BLaER1 treated with 17β-estradiol and CSF1 and Interleukin-3, amounts not matched to agents 10 nM and 100 nM (cell line): ENCODE results near the gene LMNTD2.
A peak's percentile ranks its signal among the peaks of the same experiment; 100 is the strongest.

Source experiments
- H3K27ac ChIP-seq, 11 experiments: shearing (Covaris generic); formaldehyde crosslinking; 2 replicates each; pipeline ENCODE4 v1.8.1; 2022
- H3K27me3 ChIP-seq, 11 experiments: shearing (Covaris generic); formaldehyde crosslinking; 2 replicates each; pipeline ENCODE4 v1.8.1; 2022
- H3K36me3 ChIP-seq, 11 experiments: shearing (Covaris generic); formaldehyde crosslinking; 2 replicates each; pipeline ENCODE4 v1.8.1; 2022
- H3K4me1 ChIP-seq, 10 experiments: shearing (Covaris generic); formaldehyde crosslinking; 2 replicates each; pipeline ENCODE4 v1.8.1; 2022
- H3K4me2 ChIP-seq, 11 experiments: shearing (Covaris generic); formaldehyde crosslinking; 2 replicates each; pipeline ENCODE4 v1.8.1; 2022
- H3K4me3 ChIP-seq, 10 experiments: shearing (Covaris generic); formaldehyde crosslinking; 2 replicates each; pipeline ENCODE4 v1.8.1; 2022
- H3K9ac ChIP-seq, 11 experiments: shearing (Covaris generic); formaldehyde crosslinking; 2 replicates each; pipeline ENCODE4 v1.8.1; 2022
- H3K9me3 ChIP-seq, 11 experiments: shearing (Covaris generic); formaldehyde crosslinking; replicated peaks in 1 of 11; 2 replicates each; pipeline ENCODE4 v1.8.1; 2022
- H4K20me1 ChIP-seq, 11 experiments: shearing (Covaris generic); formaldehyde crosslinking; 2 replicates each; pipeline ENCODE4 v1.8.1; 2022
- Cebpa-rat ChIP-seq, 11 experiments: shearing (Covaris generic); IDR thresholded peaks; 2 replicates each; pipeline ENCODE4 v1.8.1; 2022

Gene LMNTD2

DNA sequence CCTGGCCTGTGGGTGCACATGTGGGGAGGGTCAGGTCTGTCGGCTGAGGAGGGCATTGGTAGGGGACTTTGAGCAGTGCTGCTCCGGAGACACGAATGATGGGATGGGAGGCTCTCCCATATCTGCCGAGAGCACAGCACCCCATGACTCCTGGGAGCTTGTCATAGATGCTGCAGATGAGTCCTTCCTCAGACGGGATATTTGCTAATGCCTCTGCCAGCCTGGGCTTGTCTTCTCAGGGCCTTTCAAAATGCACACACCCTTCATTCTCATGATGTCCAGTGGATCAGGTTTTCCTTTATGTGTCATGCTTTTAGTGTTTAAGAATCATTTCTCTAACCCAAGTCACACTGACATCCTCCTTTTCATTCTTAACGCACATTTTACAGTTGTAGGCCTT lies 45.4 kb downstream of the LMNTD2 start:
- Histone ChIP-seq H3K4me1 (peaks cover 16 to 37% (median 22%) of the 10 kb centered on the region in 10 experiments), H3K4me3 (no peak overlapping the region), H3K9me3 (peaks cover 12 to 17% (median 16%) of the 10 kb centered on the region in 11 experiments; a peak in 21 of 22 replicates), H3K27ac (no peak overlapping the region), H4K20me1 (peaks cover 0 to 5% (median 0%) of the 10 kb centered on the region in 11 experiments; a peak in 2 of 22 replicates), H3K4me2 (no peak overlapping the region), H3K9ac (no peak overlapping the region), H3K36me3 (peaks cover 7 to 42% (median 11%) of the 10 kb centered on the region in 11 experiments; a peak in 19 of 22 replicates), H3K27me3 (no peaks in the 10 kb centered on the region)
- no peak for TF ChIP-seq Cebpa-rat (IDR thresholded peaks at IDR 0.05)

DNA sequence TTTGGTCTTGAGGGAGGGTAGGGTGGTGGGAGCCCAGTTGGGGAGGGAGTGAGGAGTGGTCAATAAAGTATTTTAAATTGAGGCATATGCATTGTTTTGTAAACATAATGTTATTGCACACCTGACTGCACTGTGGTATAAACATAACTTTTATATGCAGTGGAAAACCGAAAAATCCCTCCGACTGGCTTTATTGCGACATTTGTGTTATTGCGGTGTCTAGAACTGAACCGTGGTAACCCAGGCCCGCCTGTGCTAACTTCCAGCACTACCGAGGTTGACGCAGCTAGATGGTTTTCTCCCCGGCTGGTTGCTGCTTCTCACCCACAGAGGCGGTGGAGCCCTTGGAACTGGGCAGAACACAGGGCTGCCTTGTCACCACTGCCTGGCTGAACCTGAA lies 45.9 kb downstream of the LMNTD2 start:
- H3K9me3 ChIP-seq, result peaks cover 12 to 17% (median 16%) of the 10 kb centered on the region in 11 experiments; a peak in 21 of 22 replicates
- H3K36me3 ChIP-seq, result peaks cover 11 to 48% (median 17%) of the 10 kb centered on the region in 11 experiments; a peak in 19 of 22 replicates
- H3K27ac ChIP-seq, result no peak overlapping the region
- no peaks in the 10 kb centered on the region for H3K27me3 ChIP-seq
- no peak overlapping the region for H3K9ac ChIP-seq
- TF ChIP-seq Cebpa-rat (IDR thresholded peaks at IDR 0.05), result peak in 4 of 11 experiments; percentile 9 to 58 (median 34); a peak in 3 of 22 replicates
- H3K4me2 ChIP-seq, result no peak overlapping the region
- H3K4me3 ChIP-seq, result no peak overlapping the region
- peaks cover 0 to 5% (median 0%) of the 10 kb centered on the region in 11 experiments; a peak in 2 of 22 replicates for H4K20me1 ChIP-seq
- peaks cover 16 to 37% (median 22%) of the 10 kb centered on the region in 10 experiments for H3K4me1 ChIP-seq

DNA sequence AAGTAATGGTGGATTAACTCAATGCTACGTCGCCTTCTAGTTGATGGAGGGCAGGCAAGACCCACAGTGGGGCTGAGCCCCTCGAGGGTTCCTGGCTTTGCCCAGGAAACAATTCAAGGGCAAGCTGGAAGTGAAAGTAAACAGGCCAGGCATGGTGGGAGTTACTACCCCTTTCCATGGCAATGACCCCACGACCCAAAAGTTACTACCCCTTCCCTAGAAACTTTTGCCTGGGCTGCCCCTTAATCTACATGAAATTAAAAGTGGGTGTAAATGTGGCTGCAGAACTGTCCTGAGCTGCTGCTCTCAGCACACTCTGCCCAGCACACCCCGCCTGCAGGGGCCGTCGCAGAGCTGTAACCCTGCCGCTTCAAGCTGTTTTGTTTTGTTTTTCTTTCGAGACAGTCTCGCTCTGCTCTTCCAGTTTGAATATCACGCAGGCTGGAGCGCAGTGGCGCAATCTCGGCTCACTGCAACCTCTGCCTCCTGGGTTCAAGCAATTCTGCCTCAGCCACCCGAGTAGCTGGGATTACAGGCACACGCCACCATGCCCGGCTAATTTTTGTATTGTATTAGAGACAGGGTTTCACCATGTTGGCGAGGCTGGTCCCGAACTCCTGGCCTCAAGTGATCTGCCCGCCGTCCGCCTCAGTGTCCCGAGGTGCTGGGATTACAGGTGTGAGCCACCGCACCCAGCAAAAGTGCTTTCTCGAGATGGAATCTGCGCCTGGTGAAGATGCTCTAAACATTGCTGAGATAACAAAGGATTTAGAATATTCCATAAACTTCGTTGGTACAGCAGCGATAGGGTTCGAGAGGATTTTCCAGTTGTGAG lies 47.6 kb downstream of the LMNTD2 start:
- no peak for TF ChIP-seq Cebpa-rat (IDR thresholded peaks at IDR 0.05)
- Histone ChIP-seq H3K4me3 (no peak overlapping the region), H3K9me3 (peaks cover 12 to 17% (median 16%) of the 10 kb centered on the region in 11 experiments; a peak in 21 of 22 replicates), H4K20me1 (peaks cover 0 to 10% (median 0%) of the 10 kb centered on the region in 11 experiments; a peak in 4 of 22 replicates), H3K4me2 (peak overlapping the region in 6 of 11 experiments; percentile 5 to 68 (median 58); a peak in 10 of 22 replicates), H3K27me3 (no peaks in the 10 kb centered on the region), H3K9ac (peak overlapping the region in 5 of 11 experiments; percentile 12 to 38 (median 21); a peak in 3 of 22 replicates), H3K4me1 (peaks cover 16 to 34% (median 23%) of the 10 kb centered on the region in 10 experiments), H3K27ac (no peak overlapping the region), H3K36me3 (peaks cover 11 to 57% (median 24%) of the 10 kb centered on the region in 11 experiments; a peak in 20 of 22 replicates)

DNA sequence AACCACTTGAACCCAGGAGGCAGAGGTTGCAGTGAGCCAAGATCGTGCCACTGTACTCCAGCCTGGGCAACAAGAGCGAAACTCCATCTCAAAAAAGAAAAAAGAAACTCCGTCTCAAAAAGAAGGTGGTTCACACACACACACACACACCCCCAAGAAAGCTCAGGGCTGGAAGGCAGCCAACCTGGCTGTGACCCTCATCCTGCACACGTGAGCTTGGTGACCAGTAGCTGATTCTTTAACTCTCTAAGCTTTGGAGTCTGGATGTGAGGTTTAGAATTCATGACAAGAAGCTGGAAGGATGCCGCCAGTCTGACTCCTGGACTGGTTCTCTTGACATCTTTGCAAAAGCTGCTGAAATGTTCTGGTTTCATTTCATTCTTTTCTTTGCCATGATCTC lies 51.6 kb downstream of the LMNTD2 start:
- Histone ChIP-seq H3K36me3 (peaks cover 5 to 34% (median 27%) of the 10 kb centered on the region in 11 experiments; a peak in 21 of 22 replicates), H3K4me2 (no peak overlapping the region), H3K9ac (no peak overlapping the region), H3K27ac (no peak overlapping the region), H3K27me3 (peaks cover 0 to 23% (median 21%) of the 10 kb centered on the region in 11 experiments; a peak in 21 of 22 replicates), H3K9me3 (no peaks in the 10 kb centered on the region), H3K4me1 (peaks cover 44 to 58% (median 51%) of the 10 kb centered on the region in 10 experiments), H3K4me3 (no peak overlapping the region), H4K20me1 (peaks cover 0 to 31% (median 15%) of the 10 kb centered on the region in 11 experiments; a peak in 17 of 22 replicates)
- no peak for TF ChIP-seq Cebpa-rat (IDR thresholded peaks at IDR 0.05)

DNA sequence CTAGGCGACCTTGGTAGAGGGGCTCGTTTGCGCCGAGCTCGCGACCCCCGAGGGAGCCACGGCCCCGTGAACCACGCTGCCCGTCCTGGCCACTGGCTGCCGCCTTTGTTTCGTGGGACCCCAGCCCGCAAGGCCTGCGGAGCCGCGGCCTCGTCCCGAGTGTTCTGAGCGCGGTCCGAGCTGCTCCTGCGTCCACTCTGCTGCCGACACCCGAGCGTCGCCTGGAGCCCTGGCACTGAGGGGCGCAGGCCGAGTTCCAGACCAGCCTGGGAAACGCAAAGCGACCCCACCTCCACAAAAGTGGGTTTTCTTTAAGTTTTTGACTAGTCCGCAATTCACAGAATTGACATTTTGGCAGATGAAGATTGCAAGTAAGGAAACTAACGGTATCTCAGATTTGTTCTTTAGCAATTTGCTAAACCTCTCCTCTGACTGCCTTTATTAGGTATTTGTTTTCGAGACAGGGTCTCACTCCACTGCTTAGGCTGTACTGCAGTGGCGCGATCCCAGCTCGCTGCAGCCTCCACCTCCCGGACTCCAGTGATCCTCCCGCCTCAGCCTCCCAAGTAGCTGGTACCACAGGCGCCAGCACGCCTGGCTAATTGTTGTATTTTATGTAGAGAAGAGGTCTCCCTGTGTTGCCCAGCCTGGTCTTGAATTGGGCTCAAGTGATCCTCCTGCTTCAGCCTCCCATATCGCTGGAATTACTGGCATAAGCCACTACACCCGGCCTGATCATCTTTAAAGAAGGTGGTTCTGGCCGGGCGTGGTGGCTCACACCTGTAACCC lies 52.6 kb downstream of the LMNTD2 start:
- Histone ChIP-seq H3K4me2 (peak overlapping the region; percentile 94 to 99 (median 99)), H4K20me1 (peaks cover 0 to 41% (median 24%) of the 10 kb centered on the region in 11 experiments; a peak in 17 of 22 replicates), H3K4me3 (peak overlapping the region; percentile 67 to 94 (median 80)), H3K9me3 (no peaks in the 10 kb centered on the region), H3K4me1 (peaks cover 46 to 61% (median 54%) of the 10 kb centered on the region in 10 experiments), H3K27ac (peak overlapping the region; percentile 56 to 98 (median 78); a peak in 21 of 22 replicates), H3K27me3 (peaks cover 0 to 32% (median 28%) of the 10 kb centered on the region in 11 experiments; a peak in 21 of 22 replicates), H3K9ac (peak overlapping the region; percentile 81 to 95 (median 86)), H3K36me3 (peaks cover 5 to 33% (median 25%) of the 10 kb centered on the region in 11 experiments; a peak in 21 of 22 replicates)
- TF ChIP-seq Cebpa-rat (IDR thresholded peaks at IDR 0.05), result no peak

DNA sequence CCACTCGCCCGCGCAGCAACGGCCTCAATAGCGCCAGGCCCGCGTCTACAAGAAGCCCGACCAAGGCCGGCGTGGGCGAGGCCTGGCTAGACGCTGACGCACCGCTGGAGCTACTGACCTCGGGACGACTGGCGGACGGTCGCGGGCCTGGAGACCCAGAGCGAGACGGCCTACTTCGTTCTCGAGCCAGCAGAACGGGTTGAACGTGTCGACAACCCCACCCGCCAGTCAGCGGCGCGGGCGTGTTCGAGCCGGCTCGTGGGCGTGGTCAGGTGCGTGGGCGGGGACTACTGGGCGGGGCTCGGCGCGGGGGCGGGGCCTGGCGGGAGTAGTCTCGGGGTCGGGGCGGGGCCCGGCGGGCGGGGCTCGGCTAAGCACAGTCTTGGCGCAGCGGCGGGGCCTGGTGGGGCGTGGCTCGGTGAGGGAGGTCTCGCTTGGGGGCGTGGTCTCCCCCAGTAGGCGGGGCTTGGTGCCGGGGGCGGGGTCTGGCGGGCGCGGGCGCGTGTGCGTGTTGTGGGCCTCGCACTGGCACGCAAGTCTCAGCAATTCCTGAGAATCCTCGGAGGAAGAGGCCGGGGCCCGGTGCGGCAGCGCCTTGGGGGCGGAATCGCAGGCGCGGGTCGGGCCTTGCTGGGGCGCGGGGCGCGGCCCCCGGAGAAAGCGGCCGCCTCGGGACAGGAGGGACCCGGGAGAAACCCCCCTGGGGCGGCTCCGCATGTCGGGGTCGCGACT lies 53.4 kb downstream of the LMNTD2 start, which contains the start of gene RNH1:
Gene RNH1 (minus strand): TSS at position 248 of the 732 bp plus-strand sequence. CDS start 5,080 bp downstream, outside the sequence.
- Histone ChIP-seq H3K4me2 (peak within 1 kb of the TSS; percentile 94 to 100 (median 99)), H3K36me3 (peaks cover 10 to 37% (median 32%) of the 10 kb centered on the region in 11 experiments; a peak in 21 of 22 replicates), H3K4me3 (peak within 1 kb of the TSS; percentile 67 to 94 (median 80)), H3K9me3 (no peaks in the 10 kb centered on the region), H3K4me1 (peaks cover 38 to 61% (median 49%) of the 10 kb centered on the region in 10 experiments), H3K9ac (peak within 1 kb of the TSS; percentile 81 to 100 (median 95)), H4K20me1 (peaks cover under 1 to 49% (median 31%) of the 10 kb centered on the region in 11 experiments; a peak in 19 of 22 replicates), H3K27me3 (peaks cover 0 to 32% (median 28%) of the 10 kb centered on the region in 11 experiments; a peak in 21 of 22 replicates), H3K27ac (peak within 1 kb of the TSS; percentile 89 to 99 (median 98))
- no peak for TF ChIP-seq Cebpa-rat (IDR thresholded peaks at IDR 0.05)

DNA sequence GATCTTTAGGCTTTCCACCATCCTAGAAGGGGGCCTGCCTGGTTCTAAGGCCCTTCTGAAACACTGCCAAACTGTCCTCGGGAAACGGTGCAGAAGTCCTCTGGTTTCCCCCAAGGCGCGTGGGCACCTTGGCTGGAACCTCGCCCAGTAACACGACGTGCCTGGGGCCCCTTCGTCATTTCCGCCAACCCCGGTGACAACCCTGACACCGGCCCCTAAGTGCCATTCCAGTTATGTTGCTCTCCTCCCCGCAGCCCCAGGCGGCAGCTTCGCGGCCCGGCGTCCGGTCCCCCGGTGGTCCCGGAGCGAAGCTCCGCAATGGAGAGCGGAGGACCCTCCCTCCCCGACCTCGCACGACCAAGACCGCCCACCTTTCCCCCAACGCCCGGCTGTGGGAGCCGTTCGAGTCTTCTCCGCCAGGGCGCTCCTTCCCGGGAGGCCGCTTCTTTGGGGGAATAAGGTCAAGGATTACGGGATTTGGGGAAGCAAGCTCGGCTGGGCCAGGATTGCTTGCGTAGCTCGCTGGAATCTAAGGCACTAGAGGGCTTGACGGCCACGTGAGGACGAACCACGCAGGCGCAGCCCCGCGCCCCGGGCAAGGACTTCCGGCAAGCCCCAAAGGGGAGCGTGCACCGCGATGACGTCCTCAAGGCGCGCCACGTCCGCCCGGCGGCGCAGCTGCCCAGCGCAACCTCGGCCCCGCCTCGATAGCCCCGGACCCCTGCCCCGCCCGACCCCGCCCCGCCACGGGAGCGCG lies 54.1 kb downstream of the LMNTD2 start:
- H3K4me3 ChIP-seq, result peak overlapping the region; percentile 67 to 94 (median 80)
- TF ChIP-seq Cebpa-rat (IDR thresholded peaks at IDR 0.05), result no peak
- H3K27me3 ChIP-seq, result peaks cover 0 to 32% (median 28%) of the 10 kb centered on the region in 11 experiments; a peak in 21 of 22 replicates
- H3K27ac ChIP-seq, result peak overlapping the region; percentile 89 to 99 (median 98)
- H4K20me1 ChIP-seq, result peaks cover 8 to 56% (median 39%) of the 10 kb centered on the region in 11 experiments; a peak in 20 of 22 replicates
- peak overlapping the region; percentile 81 to 100 (median 95) for H3K9ac ChIP-seq
- peak overlapping the region; percentile 73 to 100 (median 94) for H3K4me2 ChIP-seq
- peaks cover 36 to 58% (median 43%) of the 10 kb centered on the region in 10 experiments for H3K4me1 ChIP-seq
- H3K36me3 ChIP-seq, result peaks cover 16 to 45% (median 36%) of the 10 kb centered on the region in 11 experiments
- no peaks in the 10 kb centered on the region for H3K9me3 ChIP-seq
